Nucleus accumbens (tissue), 56 donors: Measurements from ENCODE around the gene OR6K3.
A peak's percentile ranks its signal among the peaks of the same experiment; 100 is the strongest.
"Not testable (repeated sequence)": the region's sequence is repeated elsewhere in the genome, so short reads cannot be mapped to it uniquely, and the experiment has no call there.

Source experiments
- DNase-seq, 56 donors: peaks; one replicate each; lab custom pipeline; 2025; lab: John Stamatoyannopoulos, UW

The OR6K3 gene

GRCh38 chr1:158720620-158721019, at the start of gene OR6K3:
TSS of gene OR6K3 (minus strand) at chr1:158720720. CDS start at chr1:158718115, 2,605 bp downstream.
- DNase-seq = no peak

- no peak for DNase-seq
Observed at GRCh38 chr1:158754420-158754819, 33.9 kb upstream of the OR6K3 start, which contains the start of gene OR6K6. TSS of gene OR6K6 (plus strand) at chr1:158754720. CDS start at chr1:158754888, 168 bp downstream.

- no peak for DNase-seq
Observed at GRCh38 chr1:158752155-158752712, 31.7 kb upstream of the OR6K3 start.

GRCh38 chr1:158735848-158736247, 15.3 kb upstream of the OR6K3 start:
- DNase-seq = no peak

GRCh38 chr1:158732524-158732923, 12.0 kb upstream of the OR6K3 start:
- no peak for DNase-seq

GRCh38 chr1:158731707-158732106, 11.2 kb upstream of the OR6K3 start:
- DNase-seq = no peak

GRCh38 chr1:158730453-158730852, 9.9 kb upstream of the OR6K3 start:
- DNase-seq = no peak

- DNase-seq = no peak
Observed at GRCh38 chr1:158728510-158729225, 8.1 kb upstream of the OR6K3 start.

- no peak for DNase-seq
Observed at GRCh38 chr1:158724442-158724841, 3.9 kb upstream of the OR6K3 start.

GRCh38 chr1:158719664-158720063, 856 bp downstream of the OR6K3 start:
- no peak for DNase-seq

- no peak for DNase-seq
Observed at GRCh38 chr1:158717344-158717743, 3.2 kb downstream of the OR6K3 start.

- DNase-seq = no peak
Observed at GRCh38 chr1:158716335-158716734, 4.2 kb downstream of the OR6K3 start.

- DNase-seq = no peak
Observed at GRCh38 chr1:158714754-158715153, 5.8 kb downstream of the OR6K3 start.

- DNase-seq = no peak
Observed at GRCh38 chr1:158711098-158711497, 9.4 kb downstream of the OR6K3 start.

GRCh38 chr1:158706096-158706495, 14.4 kb downstream of the OR6K3 start:
- peak in 2 of 56 donors; percentile 0 to 3 for DNase-seq

GRCh38 chr1:158700552-158700951, 20.0 kb downstream of the OR6K3 start, which contains the start of gene OR6K2:
TSS of gene OR6K2 (minus strand) at chr1:158700652. CDS start at chr1:158700652, 0 bp downstream.
- no peak for DNase-seq

GRCh38 chr1:158694596-158694995, 25.9 kb downstream of the OR6K3 start:
- no peak for DNase-seq

- DNase-seq = no peak
Observed at GRCh38 chr1:158692356-158692755, 28.2 kb downstream of the OR6K3 start.

GRCh38 chr1:158691907-158692306, 28.6 kb downstream of the OR6K3 start:
- no peak for DNase-seq

GRCh38 chr1:158691149-158691548, 29.4 kb downstream of the OR6K3 start:
- DNase-seq = not testable (repeated sequence)

- DNase-seq = no peak
Observed at GRCh38 chr1:158689875-158690274, 30.6 kb downstream of the OR6K3 start.

GRCh38 chr1:158689110-158689509, 31.4 kb downstream of the OR6K3 start:
- no peak for DNase-seq
